Left lung (tissue), 10 donors: ENCODE data around the gene ATP6V1G1. TPM values are rescaled to one million over a fixed set of nuclear protein-coding genes. Genes with fewer than 3 reads are reported as not detected.
"Not testable (repeated sequence)": the region's sequence is repeated elsewhere in the genome, so short reads cannot be mapped to it uniquely, and the experiment has no call there.

Source experiments
- ATAC-seq: fragments of 200-7000 bp; cut with Tn5 transposase; one replicate; pipeline ENCODE4 v1.9.1; 2020; ENCODE audit warnings: moderate library complexity
- DNase-seq, 4 donors: peaks; one replicate each; pipeline ENCODE4 v3.0.0-alpha.2; 2013 to 2020
- H3K27ac ChIP-seq, 2 donors: fragments of 200-600 bp; sonication (generic) in 1 of 2; one replicate each; pipeline versions ENCODE4 v1.5.0 to v1.8.0; 2020 to 2021
- H3K27me3 ChIP-seq, 2 donors: fragments of 200-600 bp; sonication (generic) in 1 of 2; one replicate each; pipeline versions ENCODE4 v1.5.0 to v1.8.0; 2020 to 2021
- H3K36me3 ChIP-seq, 2 donors: fragments of 200-600 bp; sonication (generic) in 1 of 2; one replicate each; pipeline versions ENCODE4 v1.5.0 to v1.8.0; 2020 to 2021
- H3K4me1 ChIP-seq, 2 donors: fragments of 200-600 bp; one replicate each; pipeline ENCODE4 v1.8.0; 2021
- H3K4me3 ChIP-seq, 2 donors: fragments of 200-600 bp; sonication (generic) in 1 of 2; one replicate each; pipeline versions ENCODE4 v1.5.0 to v1.8.0; 2020 to 2021; ENCODE audit warnings: mild to moderate bottlenecking in 1 of 2
- H3K9me3 ChIP-seq, 2 donors: fragments of 200-600 bp; sonication (generic) in 1 of 2; one replicate each; pipeline versions ENCODE4 v1.5.0 to v1.8.0; 2020 to 2021
- intact Hi-C, 2 donors: fragments of 100-400 bp; cut with DNase I; formaldehyde crosslinking; loops; one replicate each; pipeline versions ENCODE4 v1.11.2 to v1.14.2; 2022
- polyA plus RNA-seq, 6 donors: library from polyadenylated mRNA; unstranded; fragments of 120-200 nt; gene quantifications; one replicate each; pipeline ENCODE4 v1.2.1, GENCODE V29; 2013; ENCODE audit not compliant: insufficient read length in 6 of 6
- total RNA-seq, 2 donors: library from RNA; stranded (reverse); fragmentation: NEBNext Ultra II Directional; extraction: Animal tissue kit (Norgen Biotek cat#: 25700); gene quantifications; one replicate each; pipeline ENCODE4 v1.2.1, GENCODE V29; 2021
- TF ChIP-seq, protein P1 (sequence below), 2 donors: fragments of 200-600 bp; sonication (generic) in 1 of 2; IDR thresholded peaks; one replicate each; pipeline versions ENCODE4 v1.5.0 to v1.8.0; 2021; ENCODE audit warnings: antibody characterized with exemption in 2 of 2
- donor health status: DM: no; HTN: yes; CAD: no.
- donor health status: DM: no; HTN: no; CAD: no.

The ATP6V1G1 gene
- total and polyA plus RNA-seq, 8 donors: 96.6 to 182 (median 158) TPM

DNA sequence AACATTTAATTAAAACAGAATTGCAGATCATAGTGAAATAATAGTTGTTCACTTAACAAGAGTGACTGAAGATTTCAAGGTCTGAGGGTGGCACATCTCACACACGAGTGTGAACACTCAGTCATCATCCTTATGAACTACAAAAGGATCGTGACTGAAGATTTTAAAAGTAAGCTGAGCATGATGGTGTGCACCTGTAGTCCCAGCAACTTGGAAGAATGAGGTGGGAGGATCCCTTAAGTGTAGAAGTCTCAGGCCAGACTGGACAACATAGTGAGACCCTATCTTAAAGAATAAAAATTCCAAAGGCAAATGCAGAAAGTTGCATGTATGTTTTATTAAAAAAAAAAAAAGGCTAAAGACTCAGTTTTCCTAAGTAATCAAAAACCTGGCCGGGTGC, 22.4 kb upstream of the ATP6V1G1 start:
- Histone ChIP-seq H3K27ac (no peak overlapping the region), H3K36me3 (no peaks in the 10 kb centered on the region), H3K4me3 (no peak overlapping the region), H3K9me3 (no peaks in the 10 kb centered on the region), H3K4me1 (no peaks in the 10 kb centered on the region), H3K27me3 (no peaks in the 10 kb centered on the region)
- intact Hi-C loops: no loop called here
- TF ChIP-seq, protein P1, sequence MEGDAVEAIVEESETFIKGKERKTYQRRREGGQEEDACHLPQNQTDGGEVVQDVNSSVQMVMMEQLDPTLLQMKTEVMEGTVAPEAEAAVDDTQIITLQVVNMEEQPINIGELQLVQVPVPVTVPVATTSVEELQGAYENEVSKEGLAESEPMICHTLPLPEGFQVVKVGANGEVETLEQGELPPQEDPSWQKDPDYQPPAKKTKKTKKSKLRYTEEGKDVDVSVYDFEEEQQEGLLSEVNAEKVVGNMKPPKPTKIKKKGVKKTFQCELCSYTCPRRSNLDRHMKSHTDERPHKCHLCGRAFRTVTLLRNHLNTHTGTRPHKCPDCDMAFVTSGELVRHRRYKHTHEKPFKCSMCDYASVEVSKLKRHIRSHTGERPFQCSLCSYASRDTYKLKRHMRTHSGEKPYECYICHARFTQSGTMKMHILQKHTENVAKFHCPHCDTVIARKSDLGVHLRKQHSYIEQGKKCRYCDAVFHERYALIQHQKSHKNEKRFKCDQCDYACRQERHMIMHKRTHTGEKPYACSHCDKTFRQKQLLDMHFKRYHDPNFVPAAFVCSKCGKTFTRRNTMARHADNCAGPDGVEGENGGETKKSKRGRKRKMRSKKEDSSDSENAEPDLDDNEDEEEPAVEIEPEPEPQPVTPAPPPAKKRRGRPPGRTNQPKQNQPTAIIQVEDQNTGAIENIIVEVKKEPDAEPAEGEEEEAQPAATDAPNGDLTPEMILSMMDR (IDR thresholded peaks at IDR 0.05): no peak
- no peak for ATAC-seq
- DNase-seq: no peak

DNA sequence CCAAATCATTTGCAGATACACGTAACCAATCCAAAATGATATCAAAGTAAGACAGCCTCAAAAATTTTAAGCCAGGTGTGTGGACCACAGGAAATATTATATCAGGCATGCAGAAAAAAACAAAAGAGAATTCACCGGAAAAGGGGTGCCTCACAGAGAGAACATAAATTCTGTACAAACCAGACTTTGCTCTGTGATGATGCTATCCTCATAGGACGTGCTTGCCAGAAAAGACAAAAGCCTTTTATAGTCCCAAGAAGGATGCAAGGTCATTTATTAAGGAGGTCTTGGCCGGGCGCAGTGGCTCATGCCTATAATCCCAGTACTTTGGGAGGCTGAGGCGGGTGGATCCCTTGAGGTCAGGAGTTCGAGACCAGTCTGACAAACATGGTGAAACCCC, 16.8 kb upstream of the ATP6V1G1 start:
- Histone ChIP-seq H3K27ac (no peak overlapping the region), H3K27me3 (no peaks in the 10 kb centered on the region), H3K4me1 (peaks cover 0 to 10% of the 10 kb centered on the region in 2 donors), H3K36me3 (no peaks in the 10 kb centered on the region), H3K9me3 (no peaks in the 10 kb centered on the region), H3K4me3 (no peak overlapping the region)
- no peak for DNase-seq
- ATAC-seq: no peak
- intact Hi-C loops: no loop called here
- TF ChIP-seq, protein P1 (IDR thresholded peaks at IDR 0.05): no peak

DNA sequence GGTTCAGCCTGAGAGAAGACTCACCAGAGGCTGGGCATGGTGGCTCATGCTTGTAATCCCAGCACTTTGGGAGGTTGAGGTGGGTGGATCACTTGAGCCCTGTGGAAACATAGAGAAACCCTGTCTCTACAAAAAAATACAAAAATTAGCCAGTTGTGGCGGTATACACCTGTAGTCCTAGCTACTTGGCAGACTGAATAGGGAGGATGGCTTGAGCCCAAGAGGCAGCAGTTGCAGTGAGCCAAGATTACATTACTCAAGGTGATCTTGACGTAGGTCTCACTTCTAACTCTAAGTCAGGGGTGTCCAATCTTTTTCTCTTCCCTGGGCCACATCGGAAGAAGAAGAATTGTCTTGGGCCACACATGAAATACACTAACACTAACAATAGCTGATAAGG, 16.2 kb upstream of the ATP6V1G1 start:
- DNase-seq (no peak), ATAC-seq (no peak)
- TF ChIP-seq, protein P1 (IDR thresholded peaks at IDR 0.05): no peak
- no peaks in the 10 kb centered on the region for H3K9me3 ChIP-seq
- H3K27me3 ChIP-seq: no peaks in the 10 kb centered on the region
- intact Hi-C loops: no loop called here
- H3K36me3 ChIP-seq: no peaks in the 10 kb centered on the region
- no peak overlapping the region for H3K27ac ChIP-seq
- H3K4me1 ChIP-seq: peaks cover 0 to 10% of the 10 kb centered on the region in 2 donors
- H3K4me3 ChIP-seq: no peak overlapping the region

DNA sequence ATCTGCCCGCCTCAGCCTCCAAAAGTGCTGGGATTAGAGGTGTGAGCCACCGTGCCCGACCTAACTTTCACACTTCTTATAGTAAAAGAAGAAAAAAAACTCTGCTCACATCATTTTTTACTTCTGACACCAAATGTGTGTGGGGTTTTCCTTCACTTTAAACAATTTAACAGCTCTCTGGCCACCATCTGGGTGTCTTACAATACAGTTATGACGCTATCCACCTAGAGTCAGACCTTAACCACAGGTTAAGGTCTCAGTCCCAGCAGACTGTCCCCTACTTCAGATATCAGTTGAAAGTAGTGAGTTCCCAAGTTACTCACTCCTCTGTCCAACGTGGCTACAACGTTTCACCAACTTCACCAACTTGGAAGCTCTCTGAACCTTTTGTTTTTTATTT, 15.4 kb upstream of the ATP6V1G1 start:
- intact Hi-C loops: no loop called here
- Histone ChIP-seq H3K4me1 (peaks cover 0 to 10% of the 10 kb centered on the region in 2 donors), H3K9me3 (no peaks in the 10 kb centered on the region), H3K27me3 (no peaks in the 10 kb centered on the region), H3K27ac (no peak overlapping the region), H3K4me3 (no peak overlapping the region), H3K36me3 (no peaks in the 10 kb centered on the region)
- DNase-seq (no peak), ATAC-seq (no peak)
- TF ChIP-seq, protein P1 (IDR thresholded peaks at IDR 0.05): no peak

DNA sequence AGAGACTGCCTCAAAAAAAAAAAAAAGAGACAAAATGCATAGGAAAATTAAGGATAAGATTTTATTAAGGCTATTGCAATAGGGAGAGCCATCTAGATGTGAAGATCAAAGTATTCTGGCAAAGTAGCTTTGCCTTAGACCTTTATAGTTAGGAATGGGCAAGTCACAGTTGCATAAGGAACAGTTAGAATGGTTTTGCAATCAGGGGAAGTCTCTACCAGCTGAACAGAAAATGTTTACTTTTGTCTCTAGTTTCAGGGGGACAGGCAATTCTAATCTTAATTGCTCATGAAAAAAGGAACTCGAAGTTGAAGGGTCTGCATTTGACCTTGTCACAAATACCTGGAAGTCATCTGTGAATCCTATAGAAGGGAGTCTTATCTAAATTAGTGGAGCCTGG, 13.1 kb upstream of the ATP6V1G1 start:
- ATAC-seq: no peak
- no peak for DNase-seq
- Histone ChIP-seq H3K27ac (no peak overlapping the region), H3K36me3 (no peaks in the 10 kb centered on the region), H3K4me1 (peaks cover 0 to 10% of the 10 kb centered on the region in 2 donors), H3K27me3 (no peaks in the 10 kb centered on the region), H3K4me3 (no peak overlapping the region), H3K9me3 (no peaks in the 10 kb centered on the region)
- TF ChIP-seq, protein P1 (IDR thresholded peaks at IDR 0.05): no peak
- intact Hi-C loops: no loop called here

DNA sequence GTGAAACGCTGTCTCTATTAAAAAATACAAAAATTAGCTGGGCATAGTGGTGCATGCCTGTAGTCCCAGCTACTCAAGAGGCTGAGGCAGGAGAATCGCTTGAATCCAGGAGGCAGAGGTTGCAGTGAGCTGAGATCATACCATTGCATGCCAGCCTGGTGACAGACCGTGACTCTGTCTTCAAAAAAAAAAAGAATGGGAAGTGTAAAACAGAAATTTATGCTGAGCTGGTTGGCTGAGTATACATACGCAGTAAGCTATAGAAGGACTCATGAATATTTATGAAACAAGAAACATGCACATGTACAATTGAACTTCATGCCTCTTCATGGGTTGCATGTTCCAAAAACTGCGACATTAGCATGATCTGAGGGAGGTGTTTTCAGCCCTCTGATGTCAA, 10.8 kb upstream of the ATP6V1G1 start:
- H3K9me3 ChIP-seq, intact Hi-C loops, ATAC-seq, H3K36me3 ChIP-seq, H3K27ac ChIP-seq, H3K27me3 ChIP-seq, H3K4me3 ChIP-seq, H3K4me1 ChIP-seq, DNase-seq: not testable (repeated sequence)

DNA sequence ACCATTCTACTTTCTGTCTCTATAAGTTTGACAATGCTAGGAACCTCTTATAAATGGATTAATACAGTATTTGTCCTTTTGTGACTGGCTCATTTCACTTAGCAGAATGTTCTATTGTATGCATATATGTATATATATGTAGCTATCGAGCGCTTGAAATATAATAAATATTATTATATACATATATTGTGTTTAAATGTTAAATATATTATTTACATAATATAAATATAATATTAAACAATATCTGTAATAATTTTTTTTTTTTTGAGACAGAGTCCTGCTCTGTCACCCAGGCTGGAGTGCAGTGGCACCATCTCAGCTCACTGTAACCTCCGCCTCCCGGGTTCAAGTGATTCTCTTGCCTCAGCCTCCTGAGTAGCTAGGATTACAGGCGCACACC, 9.4 kb upstream of the ATP6V1G1 start:
- H3K9me3 ChIP-seq, H3K27ac ChIP-seq, intact Hi-C loops, DNase-seq, H3K36me3 ChIP-seq, H3K27me3 ChIP-seq, H3K4me1 ChIP-seq, H3K4me3 ChIP-seq, ATAC-seq: not testable (repeated sequence)
